ENCODE measurements around the gene KLK13.

- no peak for TF ChIP-seq CTCF (IDR thresholded peaks at IDR 0.05)
- no peak for TF ChIP-seq ZFX (IDR thresholded peaks at IDR 0.05; ENCODE audit: borderline replicate concordance)
Measured at GRCh38 chr19:51059715-51060114, 5.2 kb downstream of the KLK13 start.

Data from 22Rv1 (cell line).